ENCODE results near the gene RNF40.

RNF40 gene

GRCh38 chr16:30761928-30762902 lies at the start of gene RNF40, which contains the start of gene CFAP119:
Gene RNF40, plus strand, starts transcription at chr16:30762322. Its CDS starts 224 bp downstream, at chr16:30762546.
Gene CFAP119, minus strand, starts transcription at chr16:30762062. Its CDS starts 314 bp downstream, at chr16:30761748.
- DNase-seq = peak; percentile 82 to 83

- peak; percentile 38 to 47 for DNase-seq
Observed at GRCh38 chr16:30715750-30716445, 46.2 kb upstream of the RNF40 start.

DNA sequence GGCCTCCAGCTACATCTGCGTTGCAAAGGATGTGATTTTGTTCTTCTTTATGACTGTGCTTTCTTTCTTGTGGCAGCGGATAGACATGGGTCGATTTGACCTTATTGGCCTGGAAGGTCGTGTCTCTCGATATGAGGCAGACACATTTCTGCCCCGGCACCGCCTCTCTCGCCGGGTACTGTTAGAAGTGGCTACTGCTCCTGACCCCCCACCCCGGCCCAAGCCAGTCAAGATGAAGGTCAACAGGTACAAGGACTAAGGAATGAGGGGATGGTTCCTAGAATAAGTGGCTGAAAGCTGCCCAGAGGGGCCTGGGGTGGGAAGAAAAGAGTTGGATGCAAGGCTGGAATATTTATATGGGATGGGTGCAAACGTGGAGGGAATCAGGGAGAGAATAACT lies 42.0 kb upstream of the RNF40 start:
- no peak for DNase-seq

GRCh38 chr16:30720694-30721093 lies 41.4 kb upstream of the RNF40 start:
- DNase-seq = no peak

GRCh38 chr16:30721167-30721566 lies 41.0 kb upstream of the RNF40 start:
- no peak for DNase-seq

DNA sequence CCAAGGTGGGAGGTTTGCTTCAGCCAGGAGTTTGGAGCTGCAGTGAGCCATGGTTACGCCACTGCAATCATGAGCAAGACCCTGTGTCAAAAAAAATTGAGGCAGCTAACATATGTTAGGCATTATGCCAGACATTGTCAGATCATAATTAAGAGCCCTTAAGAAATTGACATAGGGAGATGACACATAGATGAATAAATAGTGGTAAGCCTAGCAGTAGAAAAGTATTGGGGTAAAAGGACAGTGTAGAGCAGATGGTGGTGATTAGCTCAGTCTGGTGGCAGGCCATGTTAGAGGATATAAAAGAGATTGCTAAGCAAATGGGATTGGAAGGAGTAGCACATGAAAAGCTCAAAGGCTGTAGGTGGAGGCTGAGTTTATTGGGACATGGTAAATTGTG lies 40.5 kb upstream of the RNF40 start:
- no peak for DNase-seq

- no peak for DNase-seq
Observed at GRCh38 chr16:30722443-30722842, 39.7 kb upstream of the RNF40 start.

DNA sequence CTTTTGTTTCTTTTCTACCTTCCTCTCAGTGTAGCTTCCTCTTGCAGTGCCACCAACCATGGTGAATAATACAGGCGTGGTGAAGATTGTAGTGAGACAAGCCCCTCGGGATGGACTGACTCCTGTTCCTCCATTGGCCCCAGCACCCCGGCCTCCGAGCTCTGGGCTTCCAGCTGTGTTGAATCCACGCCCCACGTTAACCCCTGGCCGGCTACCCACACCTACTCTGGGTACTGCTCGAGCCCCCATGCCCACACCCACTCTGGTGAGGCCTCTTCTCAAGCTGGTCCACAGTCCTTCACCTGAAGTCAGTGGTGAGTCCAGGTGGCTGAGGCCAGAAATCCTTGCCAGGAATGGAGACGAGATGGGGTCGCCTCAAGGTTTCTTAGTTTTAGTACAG lies 39.2 kb upstream of the RNF40 start:
- no peak for DNase-seq

DNA sequence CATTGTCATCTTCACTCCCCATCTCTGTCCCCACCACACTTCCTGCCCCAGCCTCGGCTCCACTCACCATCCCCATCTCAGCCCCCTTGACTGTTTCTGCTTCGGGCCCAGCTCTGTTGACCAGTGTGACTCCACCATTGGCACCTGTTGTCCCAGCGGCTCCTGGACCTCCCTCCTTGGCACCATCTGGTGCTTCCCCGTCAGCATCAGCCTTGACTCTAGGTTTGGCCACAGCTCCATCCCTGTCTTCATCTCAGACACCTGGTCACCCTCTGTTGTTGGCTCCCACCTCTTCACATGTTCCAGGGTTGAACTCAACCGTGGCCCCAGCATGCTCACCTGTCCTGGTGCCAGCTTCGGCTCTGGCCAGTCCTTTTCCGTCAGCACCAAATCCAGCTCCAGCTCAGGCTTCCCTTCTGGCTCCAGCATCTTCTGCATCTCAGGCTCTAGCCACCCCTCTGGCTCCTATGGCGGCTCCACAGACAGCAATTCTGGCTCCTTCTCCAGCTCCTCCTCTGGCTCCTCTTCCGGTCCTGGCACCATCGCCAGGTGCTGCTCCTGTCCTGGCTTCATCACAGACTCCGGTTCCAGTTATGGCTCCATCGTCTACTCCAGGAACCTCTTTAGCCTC lies 38.3 kb upstream of the RNF40 start:
- no peak for DNase-seq

- no peak for DNase-seq
Observed at GRCh38 chr16:30724641-30725417, 37.3 kb upstream of the RNF40 start.

DNA sequence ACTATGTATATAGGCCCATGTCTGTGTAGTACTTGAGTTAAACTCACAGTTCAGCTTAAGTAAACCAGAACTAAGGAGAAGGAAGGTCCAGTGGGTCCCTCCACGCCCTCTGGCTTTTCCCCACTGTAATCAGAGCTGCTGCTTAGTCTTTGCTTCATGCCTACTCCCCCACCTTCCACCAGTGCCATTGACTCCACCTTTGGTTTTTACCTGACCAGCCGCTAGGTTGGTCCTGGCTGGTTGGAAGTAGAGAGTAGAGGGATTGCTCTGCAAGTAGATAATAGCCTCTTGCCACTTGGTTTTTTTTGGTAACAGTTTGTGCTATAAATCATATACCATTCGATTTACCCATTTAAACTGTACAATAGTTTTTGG lies 36.7 kb upstream of the RNF40 start:
- DNase-seq = no peak

GRCh38 chr16:30728321-30728720 lies 33.8 kb upstream of the RNF40 start:
- no peak for DNase-seq

- DNase-seq = no peak
Observed at GRCh38 chr16:30728899-30729672, 33.0 kb upstream of the RNF40 start.

DNA sequence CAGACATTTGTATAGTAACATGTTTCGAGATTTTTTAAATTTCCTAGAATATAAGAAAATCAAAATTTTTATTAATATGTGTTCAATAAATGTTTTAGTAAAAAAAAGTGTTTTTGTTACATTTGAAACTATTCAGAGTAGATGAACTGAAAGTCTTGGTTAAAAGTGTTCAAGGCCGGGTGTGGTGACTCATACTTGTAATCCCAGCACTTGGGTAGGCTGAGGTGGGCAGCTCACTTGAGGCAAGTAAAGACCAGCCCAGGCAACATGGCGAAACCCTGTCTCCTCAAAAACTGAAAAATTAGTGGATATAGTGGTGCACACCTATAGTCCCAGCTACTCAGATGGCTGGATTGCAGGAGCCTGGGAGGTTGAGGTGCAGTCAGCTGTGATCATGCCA lies 30.7 kb upstream of the RNF40 start:
- DNase-seq = no peak

DNA sequence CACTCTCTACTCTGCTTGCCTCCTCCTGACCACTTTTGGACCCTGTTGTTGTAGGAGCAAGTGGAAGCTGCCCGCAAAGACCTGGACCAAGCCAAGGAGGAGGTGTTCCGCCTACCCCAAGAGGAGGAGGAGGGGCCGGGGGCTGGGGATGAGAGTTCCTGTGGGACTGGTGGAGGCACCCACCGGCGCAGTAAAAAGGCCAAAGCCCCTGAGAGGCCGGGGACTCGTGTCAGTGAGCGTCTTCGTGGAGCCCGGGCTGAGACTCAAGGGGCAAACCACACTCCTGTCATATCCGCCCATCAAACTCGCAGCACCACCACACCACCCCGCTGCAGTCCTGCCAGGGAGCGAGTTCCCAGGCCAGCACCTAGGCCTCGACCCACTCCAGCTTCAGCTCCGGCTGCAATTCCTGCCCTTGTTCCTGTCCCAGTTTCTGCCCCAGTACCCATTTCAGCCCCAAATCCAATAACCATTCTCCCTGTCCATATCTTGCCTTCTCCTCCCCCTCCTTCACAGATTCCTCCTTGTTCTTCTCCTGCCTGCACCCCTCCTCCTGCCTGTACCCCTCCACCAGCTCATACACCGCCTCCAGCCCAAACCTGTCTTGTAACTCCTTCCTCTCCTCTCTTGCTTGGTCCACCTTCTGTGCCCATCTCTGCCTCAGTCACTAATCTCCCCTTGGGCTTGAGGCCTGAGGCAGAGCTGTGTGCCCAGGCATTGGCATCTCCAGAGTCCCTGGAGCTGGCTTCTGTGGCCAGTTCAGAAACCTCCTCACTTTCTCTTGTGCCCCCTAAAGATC lies 24.9 kb upstream of the RNF40 start:
- DNase-seq = no peak

- DNase-seq = no peak
Observed at GRCh38 chr16:30737794-30738648, 24.1 kb upstream of the RNF40 start.

GRCh38 chr16:30738984-30739951 lies 22.9 kb upstream of the RNF40 start:
- no peak for DNase-seq

- DNase-seq = no peak
Observed at GRCh38 chr16:30740364-30741251, 21.5 kb upstream of the RNF40 start.
